HG02610 (cell line): ENCODE results near the gene PEBP1.
"Not testable (repeated sequence)": the region's sequence is repeated elsewhere in the genome, so short reads cannot be mapped to it uniquely, and the experiment has no call there.

ENCODE experiments used
- ATAC-seq: cut with Tn5 transposase; IDR thresholded peaks from one replicate; pipeline ENCODE4 v1.9.1; 2021; ENCODE audit warnings: mild to moderate bottlenecking, moderate library complexity; ENCODE audit not compliant: unreplicated experiment

PEBP1 gene

DNA sequence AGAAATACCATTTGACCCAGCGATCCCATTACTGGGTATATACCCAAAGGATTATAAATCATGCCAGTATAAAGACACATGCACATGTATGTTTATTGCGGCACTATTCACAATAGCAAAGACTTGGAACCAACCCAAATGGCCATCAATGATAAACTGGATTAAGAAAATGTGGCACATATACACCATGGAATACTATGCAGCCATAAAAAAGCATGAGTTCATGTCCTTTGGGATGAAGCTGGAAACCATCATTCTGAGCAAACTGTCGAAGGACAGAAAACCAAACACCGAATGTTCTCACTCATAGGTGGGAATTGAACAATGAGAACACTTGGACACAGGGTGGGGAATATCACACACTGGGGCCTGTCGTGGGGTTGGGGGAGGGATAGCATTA, 6.5 kb upstream of the PEBP1 start:
- ATAC-seq = not testable (repeated sequence)

DNA sequence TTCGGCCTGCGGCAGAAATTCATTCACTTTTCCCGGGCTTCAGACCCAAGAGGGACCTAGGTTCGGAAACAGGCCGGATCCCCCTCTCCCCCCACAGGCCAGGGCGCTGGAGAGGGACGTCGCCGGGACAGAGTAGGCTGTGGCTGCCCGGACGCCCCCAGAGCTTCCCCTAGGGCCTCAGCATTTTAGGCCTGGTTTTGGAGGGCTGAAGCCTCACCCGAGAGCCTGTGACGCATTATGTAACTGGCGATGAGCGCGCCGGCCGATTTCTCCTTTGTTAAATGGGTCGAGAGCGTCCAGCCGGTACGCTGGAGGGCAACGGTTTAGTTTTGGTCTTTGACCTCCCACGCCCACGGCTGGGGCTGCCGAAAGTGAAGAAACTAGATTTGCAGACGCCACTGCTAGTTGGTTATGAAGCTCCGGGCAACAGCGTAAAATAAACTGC, 657 bp downstream of the PEBP1 start:
- ATAC-seq = no peak

DNA sequence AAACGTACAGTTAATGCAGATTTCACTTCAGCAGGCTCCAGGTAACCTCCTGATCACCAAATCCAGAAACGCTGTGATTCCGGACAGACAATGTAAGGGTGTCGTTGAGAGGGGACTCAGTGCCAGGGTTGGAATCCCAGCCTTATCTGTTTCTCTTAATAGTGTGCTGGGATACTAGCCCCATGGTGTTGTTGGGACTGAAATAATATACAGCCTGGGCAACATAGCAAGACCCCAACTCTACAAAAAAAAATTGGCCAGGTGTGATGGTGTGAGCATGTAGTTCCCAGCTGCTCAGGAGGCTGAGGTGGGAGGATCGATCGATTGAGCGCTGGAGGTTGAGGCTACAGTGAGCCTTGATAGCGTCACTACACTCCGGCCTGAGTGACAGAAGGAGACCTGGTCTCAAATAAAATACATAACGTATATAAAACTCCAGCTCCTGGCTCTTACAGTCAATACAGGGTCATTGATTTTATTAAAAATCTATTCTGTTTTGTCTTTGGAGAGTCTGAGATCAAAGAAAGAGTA, 1.3 kb downstream of the PEBP1 start:
- ATAC-seq = no peak

DNA sequence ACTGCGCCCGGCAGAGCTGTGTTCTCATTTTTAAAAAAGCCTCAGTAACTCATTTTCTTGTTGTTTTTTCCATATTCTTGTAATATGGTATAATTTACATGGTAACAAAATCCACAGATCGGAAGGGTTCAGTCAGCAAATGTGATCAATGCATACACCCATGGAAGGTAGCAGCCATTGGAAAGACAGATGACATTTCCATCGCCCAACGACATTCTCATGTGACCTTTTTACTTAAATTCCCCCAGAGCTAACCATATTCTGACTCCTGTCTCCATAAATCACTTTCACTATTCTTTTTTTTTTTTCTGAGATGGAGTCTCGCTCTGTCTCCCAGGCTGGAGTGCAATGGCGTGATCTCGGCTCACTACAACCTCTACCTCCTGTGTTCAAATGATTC, 4.9 kb downstream of the PEBP1 start:
- ATAC-seq = no peak

DNA sequence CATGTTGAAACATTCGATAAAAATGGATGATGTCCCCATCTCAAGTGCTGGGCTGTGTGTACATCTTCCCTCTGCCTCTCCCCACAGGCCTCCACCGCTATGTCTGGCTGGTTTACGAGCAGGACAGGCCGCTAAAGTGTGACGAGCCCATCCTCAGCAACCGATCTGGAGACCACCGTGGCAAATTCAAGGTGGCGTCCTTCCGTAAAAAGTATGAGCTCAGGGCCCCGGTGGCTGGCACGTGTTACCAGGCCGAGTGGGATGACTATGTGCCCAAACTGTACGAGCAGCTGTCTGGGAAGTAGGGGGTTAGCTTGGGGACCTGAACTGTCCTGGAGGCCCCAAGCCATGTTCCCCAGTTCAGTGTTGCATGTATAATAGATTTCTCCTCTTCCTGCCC, 8.6 kb downstream of the PEBP1 start:
- ATAC-seq = no peak

DNA sequence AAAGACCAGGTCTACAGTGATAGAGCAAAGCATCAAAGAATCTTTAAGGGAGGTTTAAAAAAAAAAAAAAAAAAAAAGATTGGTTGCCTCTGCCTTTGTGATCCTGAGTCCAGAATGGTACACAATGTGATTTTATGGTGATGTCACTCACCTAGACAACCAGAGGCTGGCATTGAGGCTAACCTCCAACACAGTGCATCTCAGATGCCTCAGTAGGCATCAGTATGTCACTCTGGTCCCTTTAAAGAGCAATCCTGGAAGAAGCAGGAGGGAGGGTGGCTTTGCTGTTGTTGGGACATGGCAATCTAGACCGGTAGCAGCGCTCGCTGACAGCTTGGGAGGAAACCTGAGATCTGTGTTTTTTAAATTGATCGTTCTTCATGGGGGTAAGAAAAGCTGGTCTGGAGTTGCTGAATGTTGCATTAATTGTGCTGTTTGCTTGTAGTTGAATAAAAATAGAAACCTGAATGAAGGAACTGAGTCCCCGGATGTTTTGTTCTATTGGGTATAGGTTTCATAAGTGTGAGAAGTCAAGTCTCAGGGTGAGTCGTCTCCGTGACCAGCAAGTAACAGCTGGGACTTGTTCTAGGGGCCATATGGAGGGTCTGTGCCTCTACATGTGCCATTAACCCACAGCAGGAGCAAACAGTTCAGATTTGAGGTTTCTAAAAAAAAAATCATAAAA, 9.3 kb downstream of the PEBP1 start:
- no peak for ATAC-seq

DNA sequence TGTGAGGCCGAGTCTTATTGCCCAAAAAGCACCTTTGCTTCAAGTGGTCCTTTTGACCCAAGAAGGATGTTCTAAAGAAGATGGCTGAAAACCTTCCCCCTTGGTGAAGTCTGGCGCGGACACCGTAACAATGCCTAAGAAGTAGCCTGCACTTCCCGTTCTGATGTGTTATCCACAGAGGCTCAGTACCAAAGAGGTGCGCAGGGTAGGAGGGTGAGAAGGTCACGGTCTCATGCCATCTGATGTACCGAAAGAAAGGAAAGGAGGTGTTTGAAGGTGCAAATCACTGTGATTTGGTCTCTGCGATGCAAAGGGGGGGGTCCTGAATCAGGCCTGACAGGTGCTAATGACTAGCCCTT, 9.9 kb downstream of the PEBP1 start:
- ATAC-seq = no peak

DNA sequence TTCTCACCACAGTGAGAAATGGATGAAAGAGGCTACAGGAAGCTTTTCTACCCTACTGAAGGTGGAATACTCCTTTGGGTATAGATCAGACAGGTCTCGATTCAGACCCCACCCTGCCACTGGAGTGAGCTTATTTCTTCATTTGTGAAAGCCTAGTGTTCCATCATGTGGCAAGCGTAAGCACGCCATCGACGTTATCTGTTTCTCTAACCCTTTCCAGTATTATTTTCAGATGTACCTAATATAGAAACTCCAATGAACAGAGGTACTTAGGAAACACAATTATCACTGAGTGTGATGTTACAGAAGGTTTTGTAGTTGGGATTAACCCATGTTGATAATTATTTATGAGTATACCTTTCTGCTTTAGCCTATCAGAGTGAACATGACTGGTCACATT, 12.4 kb downstream of the PEBP1 start:
- no peak for ATAC-seq

DNA sequence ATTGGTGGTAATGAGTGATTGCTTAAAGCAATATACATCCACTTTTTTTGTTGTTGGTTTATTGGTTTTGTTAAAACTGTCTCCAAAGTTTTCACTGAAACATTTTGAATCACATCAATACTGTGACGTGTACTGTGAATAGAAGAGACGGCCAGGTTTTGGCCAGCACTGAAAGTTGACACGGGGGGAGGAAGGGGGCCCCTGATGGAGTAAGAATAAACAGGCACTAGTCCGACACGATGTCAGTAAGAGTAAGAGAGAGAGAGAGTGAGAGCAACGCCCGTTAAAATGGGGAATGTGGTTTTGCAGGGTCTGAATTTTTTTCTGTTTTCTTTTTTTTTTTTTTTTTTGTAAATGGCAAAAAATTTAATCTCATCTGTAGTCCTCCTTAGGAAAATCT, 14.7 kb downstream of the PEBP1 start:
- no peak for ATAC-seq

DNA sequence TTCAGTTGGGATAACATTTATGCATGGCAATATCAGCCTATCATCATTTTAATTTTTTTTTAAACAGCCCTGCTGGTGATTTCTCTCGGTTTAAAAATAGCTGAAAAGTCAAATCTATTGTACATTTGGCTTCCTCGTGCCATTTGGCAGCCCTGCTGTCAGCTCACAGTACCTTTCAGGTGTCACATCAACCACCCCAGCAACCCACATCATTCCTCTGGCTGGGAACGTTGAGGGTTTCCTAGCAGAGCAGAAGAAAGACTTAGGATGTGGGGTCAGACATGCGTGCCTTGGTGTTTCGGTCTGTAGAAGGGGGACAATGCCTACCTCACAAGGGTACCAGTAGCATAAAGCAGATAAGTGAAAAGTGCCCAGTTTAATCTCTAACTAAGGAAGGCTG, 15.8 kb downstream of the PEBP1 start:
- no peak for ATAC-seq

DNA sequence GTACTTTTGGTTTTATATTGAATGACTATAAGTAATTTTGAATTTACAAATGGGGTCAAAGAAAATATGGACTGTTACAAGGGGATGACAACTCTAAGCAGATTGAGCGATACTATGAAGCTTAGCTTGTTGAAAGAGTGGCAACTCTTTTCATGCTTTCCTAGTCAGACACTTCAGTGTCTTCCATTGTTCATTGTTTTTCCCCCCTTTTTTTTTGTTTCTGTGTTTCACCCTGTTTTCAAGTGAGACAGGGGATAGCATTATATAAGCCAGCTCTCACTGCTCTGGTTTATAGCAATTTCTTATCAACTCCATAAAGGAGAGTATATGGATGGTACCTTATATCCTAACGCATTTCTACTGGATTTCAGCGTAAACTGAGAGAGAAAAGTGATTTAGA, 24.6 kb downstream of the PEBP1 start:
- no peak for ATAC-seq

DNA sequence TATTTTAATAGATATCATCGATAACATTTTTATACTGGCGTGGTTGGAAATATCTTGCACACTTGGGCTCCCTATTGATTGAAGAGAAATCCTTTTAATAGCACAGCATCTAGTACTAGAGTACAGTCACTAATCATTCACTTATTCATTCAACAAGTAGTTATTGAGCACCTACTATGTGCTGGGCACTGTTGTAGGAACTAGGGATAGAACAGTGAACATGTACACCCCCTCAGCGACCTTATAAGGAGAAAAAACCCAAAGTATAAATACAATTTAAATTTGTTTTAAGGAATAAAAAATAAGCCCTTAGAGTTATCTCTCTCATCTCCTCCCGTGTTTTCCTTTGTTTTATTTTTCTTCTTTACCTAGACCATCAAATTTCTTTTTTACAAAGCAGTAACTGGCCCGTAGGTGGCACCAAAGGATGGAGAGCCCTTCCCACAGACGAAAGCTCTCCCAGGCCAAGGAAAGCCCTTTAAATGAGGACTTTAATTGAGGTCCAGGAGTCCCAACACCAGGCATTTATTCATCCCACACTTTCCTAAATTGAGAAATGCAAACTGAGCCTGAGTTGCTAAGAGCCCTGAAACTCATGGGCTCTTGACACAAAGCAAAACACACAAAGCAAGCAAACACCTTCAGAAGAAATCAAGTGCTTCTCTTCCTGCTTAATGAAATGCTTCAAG, 29.0 kb downstream of the PEBP1 start:
- ATAC-seq = no peak

DNA sequence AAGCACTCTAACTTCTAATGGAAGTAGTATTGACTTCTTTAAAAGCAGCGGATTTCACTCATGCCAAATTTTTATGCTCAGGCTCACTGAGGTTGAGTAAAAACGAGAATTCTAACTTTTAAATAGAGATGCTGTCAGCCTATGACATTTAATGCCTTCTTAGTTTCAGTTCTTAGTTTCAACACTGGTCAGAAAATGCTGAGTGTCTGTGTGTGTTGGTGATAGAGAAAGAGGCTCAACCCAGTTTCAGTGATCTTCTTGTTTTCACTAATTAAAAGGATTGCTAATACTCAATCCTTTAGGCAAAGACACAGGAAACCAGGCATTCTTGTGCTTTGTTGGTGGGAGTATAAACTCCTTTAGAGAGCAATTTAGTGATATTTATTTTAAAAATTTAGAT, 31.0 kb downstream of the PEBP1 start:
- ATAC-seq = peak; percentile 99

DNA sequence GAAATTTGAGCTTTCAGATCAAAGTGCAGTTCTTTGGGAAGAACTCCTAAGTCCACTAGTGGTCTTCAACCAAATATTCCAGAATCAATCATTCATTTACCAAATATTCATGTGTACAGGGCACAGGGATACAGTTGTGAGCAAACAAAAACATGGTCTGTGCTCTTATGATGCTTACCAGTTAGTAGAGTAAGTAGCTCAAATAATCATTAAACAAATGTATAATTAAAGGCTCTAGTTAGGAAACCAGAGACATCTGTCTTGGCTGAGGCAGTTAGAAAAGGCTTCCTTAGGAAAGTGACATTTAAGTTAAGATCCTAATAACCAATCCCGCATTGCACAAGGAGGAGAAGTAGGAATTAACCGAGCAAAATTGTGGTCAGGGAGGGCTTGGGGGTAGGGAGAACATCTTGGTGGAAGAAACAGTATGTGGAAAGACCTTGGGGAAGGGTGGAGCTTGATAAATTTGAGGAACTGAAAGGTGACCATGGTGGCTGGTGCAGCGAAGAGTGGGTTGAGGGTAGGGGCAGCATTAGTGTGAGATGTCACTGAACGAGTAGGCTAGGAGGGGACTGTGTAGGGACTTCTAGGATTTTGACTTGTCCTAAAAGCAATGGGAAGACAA, 40.0 kb downstream of the PEBP1 start:
- ATAC-seq = no peak

DNA sequence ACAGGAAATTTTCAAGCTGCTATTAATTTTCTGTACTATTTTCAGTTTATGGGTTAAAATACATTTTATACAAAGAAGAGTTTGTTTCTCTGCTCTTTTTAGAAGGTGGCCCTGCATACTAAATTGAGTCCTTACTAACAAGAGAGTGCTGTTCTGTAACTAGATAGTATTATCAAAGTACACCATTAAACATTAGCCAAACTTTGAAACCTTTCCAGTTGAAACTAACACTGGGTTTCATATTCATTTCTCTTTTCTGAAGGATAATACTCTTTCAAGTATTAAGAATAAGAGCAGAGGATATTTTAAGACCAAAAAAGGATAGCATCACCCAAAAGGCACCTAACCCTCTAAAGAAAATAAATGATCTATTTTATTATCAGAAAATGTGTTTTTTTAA, 47.2 kb downstream of the PEBP1 start:
- ATAC-seq = no peak

DNA sequence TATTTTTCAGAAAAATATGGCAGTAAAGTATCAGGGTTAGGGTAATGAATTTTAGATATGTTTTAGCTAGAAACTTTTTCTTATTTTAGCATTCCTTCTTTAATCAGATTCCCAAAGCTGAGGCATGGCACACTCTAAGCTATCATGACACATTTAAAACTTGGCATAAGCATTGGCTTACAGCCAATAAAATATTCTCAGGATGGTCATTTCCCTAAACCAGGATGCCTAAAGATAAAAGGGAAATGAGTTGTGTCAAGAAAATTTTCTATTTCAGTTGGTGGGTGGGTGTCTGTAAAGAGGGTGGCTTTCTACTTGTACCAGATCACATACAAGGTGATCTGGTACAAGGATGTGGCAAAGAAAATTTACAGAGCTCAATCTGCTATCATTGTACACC, 47.8 kb downstream of the PEBP1 start:
- ATAC-seq = no peak

DNA sequence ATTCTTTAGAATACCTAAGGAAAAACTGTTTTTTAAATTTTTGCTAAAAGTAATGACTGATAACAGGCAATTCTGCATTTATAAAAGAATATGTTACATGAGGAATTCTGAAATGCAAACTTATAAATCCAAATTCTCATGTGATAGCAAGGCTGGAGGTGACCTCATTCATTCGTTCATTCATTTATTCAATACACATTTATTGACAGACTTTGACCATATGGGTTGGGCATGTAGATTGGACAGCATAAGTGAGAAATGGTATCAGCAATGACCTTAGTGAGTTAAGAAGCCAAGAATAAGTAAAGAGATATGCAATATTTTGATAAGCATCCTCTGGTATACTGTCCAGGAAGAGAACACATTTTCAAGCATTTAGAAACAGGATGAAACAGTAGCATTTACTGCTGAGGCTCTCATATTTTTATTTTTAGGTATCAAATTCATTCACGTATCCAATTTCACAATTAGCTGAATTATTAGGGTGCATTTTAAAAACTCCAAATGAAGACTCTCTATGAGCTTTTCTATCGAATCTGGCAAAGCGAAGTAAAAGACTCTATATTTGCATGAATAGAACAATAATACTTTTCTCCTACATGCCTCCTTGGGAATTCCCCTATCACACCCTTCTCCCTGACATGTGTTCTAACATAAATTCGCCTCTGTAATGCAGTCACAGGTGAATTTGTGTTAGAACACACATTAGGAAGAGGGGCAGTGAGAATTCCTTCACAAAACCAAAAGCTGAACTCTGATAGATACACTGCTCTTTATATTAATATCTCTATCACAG, 49.9 kb downstream of the PEBP1 start:
- ATAC-seq = no peak

DNA sequence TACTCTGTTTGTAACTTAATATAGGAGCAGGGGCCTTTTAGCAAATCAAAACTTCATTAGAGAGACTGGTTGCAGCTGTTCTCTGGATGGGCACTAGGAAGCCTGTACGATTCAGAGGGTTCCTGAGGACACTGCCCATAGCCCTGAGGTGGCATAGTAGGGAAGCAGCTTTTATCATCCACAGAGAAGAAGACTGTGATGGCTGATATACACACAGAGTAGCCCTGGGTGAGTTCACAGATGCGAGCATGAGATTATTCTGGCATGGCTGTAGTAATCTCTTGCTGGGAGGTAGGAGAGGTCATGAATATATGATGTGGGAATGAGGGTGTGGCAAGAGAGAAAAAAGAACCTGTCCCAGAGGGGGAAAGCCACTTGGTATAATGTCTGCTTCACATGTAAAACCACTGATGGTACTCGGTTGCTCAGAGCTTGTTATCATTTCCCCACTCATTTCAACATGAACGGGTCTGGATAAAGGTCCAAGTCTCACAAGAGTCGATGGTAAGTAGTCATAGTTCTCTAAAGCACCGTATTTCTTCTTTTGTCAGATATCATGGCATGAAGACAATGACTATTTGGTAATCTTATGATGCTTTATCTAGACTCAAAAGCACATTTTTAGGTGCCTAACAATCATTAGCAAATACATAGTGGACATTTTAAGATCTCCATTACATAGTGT, 52.0 kb downstream of the PEBP1 start:
- ATAC-seq = no peak

DNA sequence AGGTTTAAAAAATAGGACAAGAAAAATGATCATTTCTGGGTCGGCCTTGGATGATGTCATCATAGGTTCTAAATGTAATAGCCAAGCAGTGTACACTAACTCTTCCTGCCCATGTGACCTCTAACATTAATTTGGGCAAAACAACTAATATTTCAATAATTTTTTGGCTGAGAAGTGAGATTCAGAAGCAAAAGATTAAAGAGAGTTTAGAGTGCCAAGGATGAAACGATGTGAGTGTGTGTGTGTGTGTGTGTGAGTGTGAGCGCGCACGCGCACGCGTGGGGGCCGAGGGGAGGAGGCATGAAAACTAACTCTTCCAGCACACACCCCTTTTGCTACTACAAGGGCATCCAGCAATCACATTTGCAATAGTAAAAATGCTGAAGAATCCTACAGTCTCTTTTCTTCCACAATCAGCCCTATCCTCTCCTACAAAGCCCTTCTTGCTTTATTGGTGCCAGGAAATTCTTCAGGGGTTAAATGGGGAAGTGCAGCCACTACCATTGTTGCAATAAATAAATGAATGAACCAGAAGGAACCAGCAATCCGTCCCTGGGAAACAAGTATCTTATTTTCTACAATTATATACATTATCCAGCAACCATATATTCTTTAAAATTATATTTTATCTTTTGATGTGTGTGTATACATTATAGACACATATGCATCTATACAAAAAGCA, 52.9 kb downstream of the PEBP1 start:
- ATAC-seq = no peak

DNA sequence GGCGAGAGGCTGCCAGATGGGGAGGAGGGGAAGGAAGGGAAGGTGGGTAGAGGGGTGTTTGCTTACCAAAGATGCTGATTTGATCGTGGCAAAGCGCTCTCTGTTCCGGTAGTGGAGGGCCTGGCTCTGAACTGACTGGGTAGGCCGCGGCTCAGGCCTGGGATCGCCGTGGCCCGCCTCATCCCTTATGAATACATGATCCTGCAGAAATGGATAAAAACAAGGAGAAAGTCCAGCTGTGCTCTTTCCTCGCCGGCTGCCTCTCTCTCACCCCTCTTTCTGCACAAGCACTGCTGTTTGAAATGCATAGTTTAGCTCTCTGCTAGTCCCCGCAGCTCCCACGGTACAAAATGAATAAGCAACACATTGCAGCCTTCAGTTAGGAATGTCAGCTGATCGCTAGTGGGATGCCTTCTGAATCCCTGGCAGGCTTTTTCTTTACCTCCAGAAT, 53.8 kb downstream of the PEBP1 start:
- no peak for ATAC-seq
